Osteoblast (primary cell): ENCODE data around the gene PPT1. TPM values are rescaled to one million over a fixed set of nuclear protein-coding genes. Genes with fewer than 3 reads are reported as not detected.

Experiments used
- DNase-seq: peaks from one replicate; pipeline ENCODE4 v3.0.0; 2011; ENCODE audit warnings: low spot score, mixed read lengths; ENCODE audit not compliant: insufficient read length; ENCODE audit errors: missing footprints
- H2AFZ ChIP-seq: 2 replicates; pipeline ENCODE4 v1.6.0; 2011; ENCODE audit warnings: mild to moderate bottlenecking, low read length
- H3K27ac ChIP-seq: 2 replicates; pipeline ENCODE4 v1.5.1; 2011; ENCODE audit warnings: mild to moderate bottlenecking, low read depth, low read length, moderate library complexity
- H3K27me3 ChIP-seq: 2 replicates; pipeline ENCODE4 v1.6.0; 2012; ENCODE audit warnings: mild to moderate bottlenecking, control low read depth, inconsistent platforms, low read length, moderate library complexity; ENCODE audit not compliant: insufficient read depth
- H3K36me3 ChIP-seq: 2 replicates; pipeline ENCODE4 v1.5.1; 2011; ENCODE audit warnings: mild to moderate bottlenecking, low read length, control low read depth, moderate library complexity; ENCODE audit not compliant: insufficient read depth
- H3K4me1 ChIP-seq: 2 replicates; pipeline ENCODE4 v1.5.1; 2011; ENCODE audit warnings: mild to moderate bottlenecking, low read length, control low read depth, moderate library complexity; ENCODE audit not compliant: insufficient read depth
- H3K4me2 ChIP-seq: 2 replicates; pipeline ENCODE4 v1.6.0; 2011; ENCODE audit warnings: mild to moderate bottlenecking, low read length; ENCODE audit not compliant: insufficient read depth
- H3K4me3 ChIP-seq: fragments of 200-600 bp; sonication (generic); 3 replicates; pipeline ENCODE4 v1.5.1; 2012; ENCODE audit warnings: mild to moderate bottlenecking, low read length, inconsistent platforms; ENCODE audit not compliant: insufficient read depth
- H3K79me2 ChIP-seq: 2 replicates; pipeline ENCODE4 v1.6.0; 2012; ENCODE audit warnings: mild to moderate bottlenecking, low read length, control low read depth, inconsistent platforms; ENCODE audit not compliant: insufficient read depth
- H3K9me3 ChIP-seq: 2 replicates; pipeline ENCODE4 v1.5.1; 2011; ENCODE audit warnings: low read depth, low read length, control low read depth
- H4K20me1 ChIP-seq: 2 replicates; pipeline ENCODE4 v1.6.0; 2012; ENCODE audit warnings: mild to moderate bottlenecking, low read length, control low read depth; ENCODE audit not compliant: insufficient read depth
- total RNA-seq: library from RNA; depleted of rRNA; stranded (reverse); fragments of >200 nt; gene quantifications from 2 replicates; pipeline ENCODE4 v1.2.3, GENCODE V29; 2012
- TF ChIP-seq, protein P1 (sequence below): IDR thresholded peaks from 2 replicates; pipeline ENCODE4 v1.5.1; 2011; ENCODE audit warnings: mild to moderate bottlenecking, low read depth, low read length, moderate library complexity; ENCODE audit errors: extremely low read depth

PPT1 gene
- total RNA-seq, 1 donor = 40.9 TPM

DNA sequence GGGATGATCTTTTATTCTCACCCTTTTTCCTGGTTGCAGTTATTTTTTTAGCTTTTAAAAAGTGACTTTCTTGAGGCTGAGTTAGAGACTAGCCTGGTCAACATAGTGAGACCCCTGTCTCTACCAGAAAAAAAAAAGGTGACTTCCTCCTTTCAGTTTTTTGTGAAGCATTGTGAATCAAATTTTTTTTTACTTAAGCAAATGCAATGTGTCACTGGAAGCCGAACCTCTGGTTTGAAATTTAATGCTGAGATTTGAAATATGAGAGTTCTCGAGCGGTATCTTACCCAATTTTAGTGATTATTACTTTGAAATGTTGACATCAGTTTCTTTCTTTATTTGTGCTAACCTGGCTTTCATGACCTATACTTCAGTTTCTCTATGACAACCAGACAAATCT, 52.9 kb downstream of the PPT1 start:
- no peak for DNase-seq
- Histone ChIP-seq H3K79me2 (peaks cover 83% of the 10 kb centered on the region), H3K36me3 (peaks cover 14% of the 10 kb centered on the region), H3K27ac (no peak overlapping the region), H3K9me3 (no peaks in the 10 kb centered on the region), H3K27me3 (no peaks in the 10 kb centered on the region), H3K4me3 (no peak overlapping the region), H3K4me1 (peaks cover 42% of the 10 kb centered on the region), H2AFZ (no peak overlapping the region), H4K20me1 (peaks cover 49% of the 10 kb centered on the region), H3K4me2 (peak overlapping the region; percentile 15)
- TF ChIP-seq, protein P1, sequence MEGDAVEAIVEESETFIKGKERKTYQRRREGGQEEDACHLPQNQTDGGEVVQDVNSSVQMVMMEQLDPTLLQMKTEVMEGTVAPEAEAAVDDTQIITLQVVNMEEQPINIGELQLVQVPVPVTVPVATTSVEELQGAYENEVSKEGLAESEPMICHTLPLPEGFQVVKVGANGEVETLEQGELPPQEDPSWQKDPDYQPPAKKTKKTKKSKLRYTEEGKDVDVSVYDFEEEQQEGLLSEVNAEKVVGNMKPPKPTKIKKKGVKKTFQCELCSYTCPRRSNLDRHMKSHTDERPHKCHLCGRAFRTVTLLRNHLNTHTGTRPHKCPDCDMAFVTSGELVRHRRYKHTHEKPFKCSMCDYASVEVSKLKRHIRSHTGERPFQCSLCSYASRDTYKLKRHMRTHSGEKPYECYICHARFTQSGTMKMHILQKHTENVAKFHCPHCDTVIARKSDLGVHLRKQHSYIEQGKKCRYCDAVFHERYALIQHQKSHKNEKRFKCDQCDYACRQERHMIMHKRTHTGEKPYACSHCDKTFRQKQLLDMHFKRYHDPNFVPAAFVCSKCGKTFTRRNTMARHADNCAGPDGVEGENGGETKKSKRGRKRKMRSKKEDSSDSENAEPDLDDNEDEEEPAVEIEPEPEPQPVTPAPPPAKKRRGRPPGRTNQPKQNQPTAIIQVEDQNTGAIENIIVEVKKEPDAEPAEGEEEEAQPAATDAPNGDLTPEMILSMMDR = no peak

DNA sequence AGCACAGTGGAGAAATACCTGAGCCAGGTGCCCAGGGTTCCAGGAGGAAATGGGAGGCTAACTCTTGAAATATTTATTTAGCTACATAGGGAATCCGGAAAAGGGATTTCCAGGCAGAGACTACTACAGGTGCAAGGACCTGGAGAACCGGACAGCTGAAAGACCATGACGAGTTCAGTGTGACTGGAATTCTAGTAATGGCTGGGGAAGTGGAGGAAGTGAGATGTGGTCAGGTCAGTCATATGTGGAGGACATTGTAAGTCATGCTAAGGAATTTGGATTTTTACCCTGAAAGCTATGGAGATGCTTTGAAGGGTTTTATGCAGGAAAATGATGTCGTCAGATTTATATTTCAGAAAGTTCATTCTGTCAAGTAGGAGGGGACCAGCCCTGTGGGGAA, 54.7 kb downstream of the PPT1 start:
- Histone ChIP-seq H3K36me3 (peaks cover 14% of the 10 kb centered on the region), H4K20me1 (peaks cover 42% of the 10 kb centered on the region), H3K27me3 (no peaks in the 10 kb centered on the region), H3K27ac (peak overlapping the region; percentile 7), H3K4me2 (peak overlapping the region; percentile 99), H3K79me2 (peaks cover 67% of the 10 kb centered on the region), H3K4me3 (peak overlapping the region; percentile 90), H3K4me1 (peaks cover 40% of the 10 kb centered on the region), H2AFZ (no peak overlapping the region), H3K9me3 (no peaks in the 10 kb centered on the region)
- DNase-seq = no peak
- TF ChIP-seq, protein P1 = no peak

DNA sequence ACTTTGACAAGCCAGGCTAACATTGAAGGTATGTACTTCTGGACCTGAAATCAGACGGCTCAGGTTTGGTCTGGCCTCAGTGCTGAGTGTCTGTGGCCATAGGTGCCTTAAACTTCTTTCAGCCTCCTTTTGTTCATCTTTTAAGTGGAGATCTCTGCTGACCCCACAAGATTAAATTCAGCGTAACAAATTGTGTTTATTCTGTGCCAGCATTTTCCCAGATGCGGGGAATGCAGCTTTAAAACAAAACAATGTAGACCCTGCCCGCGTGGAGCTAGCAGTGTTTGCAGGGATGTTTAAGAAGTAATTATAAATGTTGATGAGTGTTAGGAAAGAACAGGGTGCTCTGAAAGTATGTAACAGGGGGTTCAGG, 55.6 kb downstream of the PPT1 start:
- H2AFZ ChIP-seq = no peak overlapping the region
- H3K79me2 ChIP-seq = peaks cover 58% of the 10 kb centered on the region
- peak overlapping the region; percentile 99 for H3K4me2 ChIP-seq
- peaks cover 14% of the 10 kb centered on the region for H3K36me3 ChIP-seq
- H3K27ac ChIP-seq = peak overlapping the region; percentile 95
- peaks cover 42% of the 10 kb centered on the region for H4K20me1 ChIP-seq
- no peaks in the 10 kb centered on the region for H3K9me3 ChIP-seq
- TF ChIP-seq, protein P1 = no peak
- peak overlapping the region; percentile 90 for H3K4me3 ChIP-seq
- DNase-seq = no peak
- H3K4me1 ChIP-seq = peaks cover 42% of the 10 kb centered on the region
- H3K27me3 ChIP-seq = no peaks in the 10 kb centered on the region

DNA sequence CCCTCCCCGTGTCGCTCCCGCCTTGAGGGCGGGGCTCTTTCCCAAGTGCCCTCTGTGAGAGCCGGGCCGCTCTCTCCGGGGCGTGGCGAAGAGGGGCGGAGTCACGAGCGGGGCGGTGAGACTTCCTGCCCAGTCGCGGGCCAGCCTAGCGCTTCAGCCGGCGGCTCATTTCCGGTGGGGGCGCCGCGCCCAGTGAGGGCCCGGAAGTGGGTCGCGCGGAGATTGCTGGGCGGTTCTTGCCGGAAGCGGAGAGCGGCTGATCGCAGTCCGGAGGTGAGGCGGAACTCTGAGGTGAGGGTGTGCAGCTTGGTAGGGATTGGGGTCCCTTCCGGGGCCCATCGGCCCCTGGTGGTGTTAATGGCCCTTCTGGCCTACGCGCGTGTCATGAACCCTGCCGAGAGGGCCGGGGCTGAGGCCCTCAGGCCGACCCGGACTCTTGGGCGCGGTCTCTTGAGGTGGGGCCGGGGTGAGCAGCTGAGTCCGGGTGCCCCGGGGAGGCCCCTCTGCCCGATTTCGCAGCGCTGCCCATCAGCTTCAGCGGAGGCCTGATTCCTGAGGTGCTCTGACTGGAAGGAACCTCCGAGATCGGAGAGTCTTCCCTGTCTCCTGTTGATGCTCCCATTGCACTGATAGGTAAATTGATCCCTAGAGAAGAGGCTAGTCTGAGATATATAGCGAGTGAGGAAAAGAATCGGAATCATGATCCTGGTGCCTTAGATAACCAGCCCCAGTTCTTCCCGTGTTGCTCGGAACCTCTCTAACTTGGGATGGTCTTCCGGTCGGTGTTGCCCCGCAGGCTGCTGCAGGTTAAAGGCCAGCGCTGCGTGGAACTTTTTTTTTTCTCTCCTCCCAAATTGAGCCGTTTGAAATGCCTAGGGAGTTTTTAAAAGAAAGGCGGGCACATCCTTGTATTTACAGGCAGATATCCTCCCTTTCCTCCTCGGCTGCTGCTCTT, 56.3 kb downstream of the PPT1 start, which contains the start of gene CAP1:
Gene CAP1 (plus strand): TSS at position 219 of the 955 bp plus-strand sequence. CDS start 18,618 bp downstream, outside the sequence.
- Histone ChIP-seq H3K27ac (peak within 1 kb of the TSS; percentile 95), H3K4me2 (peak within 1 kb of the TSS; percentile 99), H3K36me3 (peaks cover 14% of the 10 kb centered on the region), H3K4me1 (peaks cover 47% of the 10 kb centered on the region), H3K79me2 (peaks cover 51% of the 10 kb centered on the region), H2AFZ (peak within 1 kb of the TSS; percentile 91), H4K20me1 (peaks cover 39% of the 10 kb centered on the region), H3K4me3 (peak within 1 kb of the TSS; percentile 90), H3K9me3 (no peaks in the 10 kb centered on the region), H3K27me3 (no peaks in the 10 kb centered on the region)
- TF ChIP-seq, protein P1 = no peak
- DNase-seq = peak; percentile 97
